PC-9 (cell line): Measurements from ENCODE around the gene KIT. TPM values are rescaled to one million over a fixed set of nuclear protein-coding genes. Genes with fewer than 3 reads are reported as not detected.

ENCODE experiments used
- BruUV-seq: library from RNA; stranded (reverse); fragments of 400-500 nt; replicated peaks from 2 replicates; lab custom pipeline; 2021; lab: Mats Ljungman, UMichigan
- CTCF ChIA-PET: fragments of 300-600 bp; sonication (Branson Sonifier 250); formaldehyde crosslinking; loops from one replicate; lab custom pipeline; 2022; ENCODE audit warnings: antibody characterized with exemption; lab: Charles Lee
- POLR2A ChIA-PET: fragments of 300-600 bp; sonication (Branson Sonifier 250); formaldehyde crosslinking; loops from one replicate; lab custom pipeline; 2022; ENCODE audit warnings: antibody characterized with exemption; ENCODE audit not compliant: unreplicated experiment; lab: Charles Lee
- DNase-seq, 2 experiments: peaks; one replicate each; pipeline versions ENCODE4 v3.0.0 to v3.0.0-alpha.2; 2015 to 2022; ENCODE audit warnings: mixed read lengths in 1 of 2
- H2AFZ ChIP-seq: fragments of 200-600 bp; sonication (generic); 2 replicates; pipeline ENCODE4 v1.8.1; 2017; ENCODE audit warnings: antibody characterized with exemption
- H3F3A ChIP-seq: fragments of 200-600 bp; sonication (generic); 2 replicates; pipeline ENCODE4 v1.8.1; 2017; ENCODE audit warnings: antibody characterized with exemption, mild to moderate bottlenecking, low read depth; ENCODE audit not compliant: insufficient read depth
- H3K27ac ChIP-seq: fragments of 200-600 bp; sonication (generic); 2 replicates; pipeline ENCODE4 v1.6.1; 2016; ENCODE audit warnings: mixed run types
- H3K27me3 ChIP-seq: fragments of 200-600 bp; sonication (generic); 2 replicates; pipeline ENCODE4 v1.6.1; 2016; ENCODE audit warnings: low read depth, mixed run types; ENCODE audit not compliant: insufficient read depth
- H3K36me3 ChIP-seq: fragments of 200-600 bp; sonication (generic); 2 replicates; pipeline ENCODE4 v1.6.1; 2016; ENCODE audit warnings: low read depth, mixed run types
- H3K4me1 ChIP-seq: fragments of 200-600 bp; sonication (generic); replicated peaks from 2 replicates; pipeline ENCODE4 v1.6.1; 2016; ENCODE audit warnings: mixed run types; ENCODE audit not compliant: insufficient read depth
- H3K4me2 ChIP-seq: fragments of 200-600 bp; sonication (generic); 2 replicates; pipeline ENCODE4 v1.6.1; 2017; ENCODE audit warnings: mixed run types
- H3K4me3 ChIP-seq: fragments of 200-600 bp; sonication (generic); 2 replicates; pipeline ENCODE4 v1.6.1; 2016; ENCODE audit warnings: mixed run types
- H3K79me2 ChIP-seq: fragments of 200-600 bp; sonication (generic); 2 replicates; pipeline ENCODE4 v1.6.1; 2017; ENCODE audit warnings: low read depth, mixed run types
- H3K9me2 ChIP-seq: fragments of 200-600 bp; sonication (generic); 2 replicates; pipeline ENCODE4 v1.8.1; 2017; ENCODE audit warnings: mild to moderate bottlenecking; ENCODE audit not compliant: insufficient read depth
- H3K9me3 ChIP-seq: fragments of 200-600 bp; sonication (generic); 2 replicates; pipeline ENCODE4 v1.8.1; 2016; ENCODE audit warnings: low read depth; ENCODE audit not compliant: insufficient read depth
- H4K20me1 ChIP-seq: fragments of 200-600 bp; sonication (generic); 2 replicates; pipeline ENCODE4 v1.8.1; 2017; ENCODE audit not compliant: insufficient read depth
- EZH2 ChIP-seq: fragments of 200-600 bp; sonication (generic); IDR thresholded peaks from 2 replicates; pipeline ENCODE4 v1.8.0; 2017; ENCODE audit warnings: antibody characterized with exemption, low read depth
- intact Hi-C: fragments of 100-400 bp; cut with micrococcal nuclease; formaldehyde crosslinking; loops from one replicate; pipeline ENCODE4 v1.10.0; 2022; ENCODE audit not compliant: unreplicated experiment
- total RNA-seq: library from RNA; stranded (reverse); gene quantifications from 2 replicates; pipeline ENCODE4 v1.2.3, GENCODE V29; 2021
- TF ChIP-seq, protein P1 (sequence below): fragments of 200-600 bp; sonication (generic); conservative IDR thresholded peaks from 2 replicates; pipeline ENCODE4 v1.6.1; 2017; ENCODE audit warnings: mixed run types, antibody characterized with exemption, mild to moderate bottlenecking, moderate library complexity

Gene KIT
- total RNA-seq, 1 experiment from 2014 or later = not detected

DNA sequence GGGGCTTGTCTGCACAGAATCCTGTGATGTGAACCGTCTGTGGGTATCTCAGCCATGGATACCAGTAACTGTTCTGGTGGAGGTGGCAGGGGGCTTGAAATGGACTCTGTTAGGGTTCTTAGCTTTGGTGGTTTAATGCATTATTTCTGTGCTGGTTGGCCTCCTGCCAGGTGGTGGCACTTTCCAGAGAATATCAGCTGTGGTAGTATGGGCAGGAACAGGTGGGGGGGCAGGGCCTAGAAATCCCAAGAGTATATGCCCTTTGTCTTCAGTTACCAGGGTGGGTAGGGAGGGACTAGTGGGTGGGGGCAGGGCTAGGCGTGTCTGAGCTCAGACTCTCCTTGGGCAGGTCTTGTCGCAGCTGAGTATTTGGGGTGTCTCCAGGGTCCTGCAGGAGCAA is 106.7 kb downstream of the KIT start:
- intact Hi-C loops = no loop called here
- TF ChIP-seq EZH2 = no peak
- TF ChIP-seq, protein P1, sequence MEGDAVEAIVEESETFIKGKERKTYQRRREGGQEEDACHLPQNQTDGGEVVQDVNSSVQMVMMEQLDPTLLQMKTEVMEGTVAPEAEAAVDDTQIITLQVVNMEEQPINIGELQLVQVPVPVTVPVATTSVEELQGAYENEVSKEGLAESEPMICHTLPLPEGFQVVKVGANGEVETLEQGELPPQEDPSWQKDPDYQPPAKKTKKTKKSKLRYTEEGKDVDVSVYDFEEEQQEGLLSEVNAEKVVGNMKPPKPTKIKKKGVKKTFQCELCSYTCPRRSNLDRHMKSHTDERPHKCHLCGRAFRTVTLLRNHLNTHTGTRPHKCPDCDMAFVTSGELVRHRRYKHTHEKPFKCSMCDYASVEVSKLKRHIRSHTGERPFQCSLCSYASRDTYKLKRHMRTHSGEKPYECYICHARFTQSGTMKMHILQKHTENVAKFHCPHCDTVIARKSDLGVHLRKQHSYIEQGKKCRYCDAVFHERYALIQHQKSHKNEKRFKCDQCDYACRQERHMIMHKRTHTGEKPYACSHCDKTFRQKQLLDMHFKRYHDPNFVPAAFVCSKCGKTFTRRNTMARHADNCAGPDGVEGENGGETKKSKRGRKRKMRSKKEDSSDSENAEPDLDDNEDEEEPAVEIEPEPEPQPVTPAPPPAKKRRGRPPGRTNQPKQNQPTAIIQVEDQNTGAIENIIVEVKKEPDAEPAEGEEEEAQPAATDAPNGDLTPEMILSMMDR = no peak
- Histone ChIP-seq H3K9me2 (no peaks in the 10 kb centered on the region), H3K27ac (no peak overlapping the region), H3F3A (no peaks in the 10 kb centered on the region), H3K27me3 (no peaks in the 10 kb centered on the region), H2AFZ (no peak overlapping the region), H3K9me3 (no peaks in the 10 kb centered on the region), H3K4me3 (no peak overlapping the region), H3K79me2 (no peaks in the 10 kb centered on the region), H3K36me3 (no peaks in the 10 kb centered on the region), H4K20me1 (no peaks in the 10 kb centered on the region), H3K4me1 (no peaks in the 10 kb centered on the region), H3K4me2 (no peak overlapping the region)
- BruUV-seq = no TSS peak
- CTCF ChIA-PET = no interaction called here
- POLR2A ChIA-PET = no interaction called here
- no peak for DNase-seq

DNA sequence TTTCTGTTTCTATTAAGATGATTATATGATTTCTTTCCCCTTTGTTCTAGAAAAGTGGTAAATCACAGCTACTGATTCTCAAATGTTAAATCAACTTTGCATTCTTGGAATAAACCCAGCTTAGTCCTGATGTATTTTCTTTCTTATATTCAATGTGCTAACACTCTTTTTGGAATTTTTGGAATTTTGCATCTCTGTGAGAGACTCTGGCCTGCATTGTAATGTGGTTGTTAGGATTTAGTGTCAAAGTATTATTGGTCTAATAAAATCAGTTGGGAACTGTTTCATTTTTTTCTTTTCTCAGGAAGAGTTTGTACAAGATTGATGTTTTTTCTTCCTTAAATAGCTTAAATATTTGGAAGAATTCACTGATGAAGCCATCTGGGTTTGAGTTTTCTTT is 109.6 kb downstream of the KIT start:
- H3K4me1 ChIP-seq = no peaks in the 10 kb centered on the region
- ChIA-PET CTCF (no interaction called here), POLR2A (no interaction called here)
- intact Hi-C loops = no loop called here
- no peaks in the 10 kb centered on the region for H3F3A ChIP-seq
- no peaks in the 10 kb centered on the region for H3K36me3 ChIP-seq
- H3K4me3 ChIP-seq = no peak overlapping the region
- H2AFZ ChIP-seq = no peak overlapping the region
- H3K9me3 ChIP-seq = no peaks in the 10 kb centered on the region
- DNase-seq = no peak
- BruUV-seq = no TSS peak
- H3K79me2 ChIP-seq = no peaks in the 10 kb centered on the region
- H3K4me2 ChIP-seq = no peak overlapping the region
- H3K9me2 ChIP-seq = no peaks in the 10 kb centered on the region
- H4K20me1 ChIP-seq = no peaks in the 10 kb centered on the region
- no peak for TF ChIP-seq EZH2
- TF ChIP-seq, protein P1 = no peak
- H3K27ac ChIP-seq = no peak overlapping the region
- H3K27me3 ChIP-seq = no peaks in the 10 kb centered on the region

DNA sequence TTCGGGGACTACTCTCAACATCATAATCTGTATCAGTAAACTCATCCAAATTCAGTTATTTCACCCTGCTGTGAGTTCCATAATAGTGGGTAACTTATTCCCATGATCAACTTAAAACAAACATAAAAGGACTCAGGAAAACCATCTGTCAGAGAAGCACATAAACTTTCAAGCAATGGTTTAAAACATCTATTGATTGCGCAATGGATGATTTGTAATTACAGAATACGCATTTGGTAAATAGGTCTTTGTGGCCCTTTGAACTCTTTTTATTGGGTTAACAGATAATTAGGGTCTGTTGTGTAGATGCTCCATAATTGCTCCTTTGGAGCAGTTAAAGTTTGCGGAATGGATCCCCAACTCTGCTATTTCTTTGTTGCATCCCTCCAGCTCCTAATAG is 115.3 kb downstream of the KIT start:
- H3K4me3 ChIP-seq = no peak overlapping the region
- no peak overlapping the region for H2AFZ ChIP-seq
- no peaks in the 10 kb centered on the region for H3K9me2 ChIP-seq
- ChIA-PET POLR2A (no interaction called here), CTCF (no interaction called here)
- no peaks in the 10 kb centered on the region for H3K27me3 ChIP-seq
- H3F3A ChIP-seq = no peaks in the 10 kb centered on the region
- H3K36me3 ChIP-seq = no peaks in the 10 kb centered on the region
- H3K79me2 ChIP-seq = no peaks in the 10 kb centered on the region
- no TSS peak for BruUV-seq
- no peak overlapping the region for H3K27ac ChIP-seq
- no peaks in the 10 kb centered on the region for H3K9me3 ChIP-seq
- H3K4me1 ChIP-seq = no peaks in the 10 kb centered on the region
- no peaks in the 10 kb centered on the region for H4K20me1 ChIP-seq
- DNase-seq = no peak
- TF ChIP-seq, protein P1 = no peak
- TF ChIP-seq EZH2 = no peak
- no peak overlapping the region for H3K4me2 ChIP-seq
- intact Hi-C loops = no loop called here
